ENCODE results near the gene SEC14L1.
A peak's percentile ranks its signal among the peaks of the same experiment; 100 is the strongest.
"Not testable (repeated sequence)": the region's sequence is repeated elsewhere in the genome, so short reads cannot be mapped to it uniquely, and the experiment has no call there.

The SEC14L1 gene

DNA sequence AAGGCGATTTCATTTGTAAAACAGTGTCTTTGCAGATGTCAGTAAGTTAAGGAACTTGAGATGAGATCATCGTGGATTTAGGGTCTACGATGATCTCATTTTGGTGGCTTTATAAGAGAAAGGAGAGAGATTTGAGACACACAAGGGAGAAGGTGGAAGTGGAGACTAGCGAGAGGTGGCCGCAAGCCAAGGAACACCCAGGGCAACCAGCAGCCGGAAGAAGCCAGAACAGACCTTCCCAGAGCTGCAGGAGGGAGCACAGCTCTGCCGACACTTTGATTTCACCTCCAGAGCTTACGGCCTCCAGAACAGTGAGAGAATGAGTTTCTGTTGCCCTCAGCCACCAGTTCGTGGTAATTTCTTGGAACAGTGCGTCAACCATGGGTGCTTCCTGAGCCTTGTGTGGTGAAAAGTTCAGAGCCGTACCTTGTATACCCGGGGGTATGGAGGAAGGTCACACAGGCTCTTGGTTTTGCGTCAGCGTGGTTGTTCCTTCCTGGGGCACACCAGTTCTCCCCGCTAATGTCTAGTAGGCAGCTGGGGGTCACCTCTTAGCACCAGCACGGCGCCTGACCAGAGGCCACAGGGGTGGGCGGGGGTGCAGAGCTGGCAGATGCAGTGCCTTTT lies 12.9 kb upstream of the SEC14L1 start:
- peaks cover 5% of the 10 kb centered on the region for H3K36me3 Mint-ChIP-seq
- DNase-seq (ENCODE audit: low spot score in 2 of 2) (peak; percentile 53 to 84), ATAC-seq (peak; percentile 98)
- H3K4me3 Mint-ChIP-seq: peak overlapping the region; percentile 62
- peak overlapping the region; percentile 92 for H3K27ac Mint-ChIP-seq
- H3K4me1 Mint-ChIP-seq: peaks cover 39% of the 10 kb centered on the region
- H3K9me3 Mint-ChIP-seq: no peaks in the 10 kb centered on the region

DNA sequence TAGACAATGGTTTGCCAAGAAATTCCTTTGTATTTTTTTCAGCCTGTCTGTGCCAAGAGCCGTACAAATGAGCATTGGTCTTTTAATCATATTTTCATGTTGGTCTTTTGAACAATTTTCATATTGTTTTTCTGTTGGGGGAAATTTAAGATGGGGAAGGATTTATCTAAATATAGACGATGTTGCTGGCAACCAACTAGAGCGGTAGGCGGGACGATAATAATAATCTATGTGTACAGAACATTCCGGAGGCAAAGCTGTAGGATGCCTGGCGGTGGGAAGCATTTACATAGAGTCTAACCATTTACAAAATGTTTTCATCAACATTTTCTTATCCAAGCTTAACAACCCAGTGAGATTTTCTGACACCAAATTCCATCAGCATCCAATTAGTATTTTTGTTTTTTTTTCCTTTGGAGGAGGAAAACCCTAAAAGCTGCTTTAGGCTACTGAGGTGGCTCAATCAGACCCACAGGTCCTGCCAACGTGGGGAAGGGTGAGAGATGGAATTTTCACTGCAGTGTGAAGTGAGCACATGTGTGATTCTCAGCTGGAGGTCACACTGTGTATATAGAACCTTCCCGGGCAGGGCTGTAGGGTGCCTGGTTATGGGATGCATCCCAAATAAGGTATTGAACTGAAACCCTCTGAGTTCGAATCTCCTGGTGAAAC lies 11.7 kb upstream of the SEC14L1 start:
- Mint-ChIP-seq H3K4me3 (no peak overlapping the region), H3K4me1 (peaks cover 39% of the 10 kb centered on the region), H3K36me3 (peaks cover 5% of the 10 kb centered on the region), H3K27ac (peak overlapping the region; percentile 92), H3K9me3 (no peaks in the 10 kb centered on the region)
- DNase-seq (ENCODE audit: low spot score in 2 of 2): no peak
- ATAC-seq: no peak

DNA sequence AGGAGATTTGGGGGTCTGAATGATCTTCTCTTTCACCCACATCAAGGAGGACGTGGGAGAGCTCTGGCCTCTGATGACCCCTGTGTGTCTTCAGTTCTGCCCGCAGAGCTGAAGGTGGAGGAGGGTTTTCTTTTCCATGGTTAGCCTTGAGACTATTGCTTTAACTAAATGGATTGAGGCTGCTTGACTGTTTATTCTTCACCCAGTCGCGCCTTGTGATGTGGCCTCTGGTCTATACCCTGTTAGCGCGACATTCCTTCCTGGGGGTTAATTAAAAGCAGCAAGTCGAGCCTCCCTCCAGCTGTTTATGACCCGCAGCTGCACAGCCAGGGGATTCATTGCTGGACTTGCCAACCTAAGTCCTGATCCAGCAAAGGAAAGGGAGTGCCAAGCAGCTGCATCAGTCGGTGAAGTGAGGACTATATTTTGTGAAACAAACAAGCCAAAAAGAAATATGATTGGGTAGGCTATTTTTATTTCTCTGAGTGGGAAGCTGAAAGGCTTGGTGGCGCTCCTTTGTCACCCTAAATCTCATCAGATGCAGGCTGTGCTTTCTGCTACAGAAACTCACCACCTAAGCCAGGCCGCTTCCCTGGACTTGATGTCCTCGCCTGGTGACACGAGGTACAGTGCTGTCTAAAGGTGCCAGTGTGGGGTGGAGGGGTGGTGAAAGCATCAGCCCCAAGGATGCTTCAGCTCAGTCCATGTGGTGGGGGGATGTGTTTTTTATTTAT lies 11.0 kb upstream of the SEC14L1 start:
- ATAC-seq (no peak), DNase-seq (ENCODE audit: low spot score in 2 of 2) (no peak)
- H3K4me3 Mint-ChIP-seq: no peak overlapping the region
- peaks cover 5% of the 10 kb centered on the region for H3K36me3 Mint-ChIP-seq
- H3K9me3 Mint-ChIP-seq: no peaks in the 10 kb centered on the region
- peak overlapping the region; percentile 76 for H3K27ac Mint-ChIP-seq
- peaks cover 39% of the 10 kb centered on the region for H3K4me1 Mint-ChIP-seq

DNA sequence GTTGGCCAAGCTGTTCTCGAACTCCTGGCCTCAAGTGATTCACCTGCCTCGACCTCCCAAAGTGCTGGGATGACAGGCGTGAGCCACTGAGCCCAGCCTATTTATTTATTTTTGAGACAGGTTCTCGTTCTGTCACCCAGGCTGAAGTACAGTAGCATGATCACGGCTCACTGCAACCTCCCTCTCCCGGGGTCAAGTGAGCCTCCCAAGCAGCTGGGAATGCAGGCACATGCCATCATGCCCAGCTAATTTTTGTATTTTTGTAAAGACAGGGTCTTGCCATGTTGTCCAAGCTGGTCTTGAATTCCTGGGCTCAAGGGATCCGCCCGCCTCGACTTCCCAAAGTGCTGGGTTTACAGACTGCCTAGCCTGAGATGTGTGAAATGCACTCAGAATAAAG lies 10.2 kb upstream of the SEC14L1 start:
- no peak for DNase-seq (ENCODE audit: low spot score in 2 of 2)
- Mint-ChIP-seq H3K9me3 (no peaks in the 10 kb centered on the region), H3K27ac (no peak overlapping the region), H3K4me1 (peaks cover 45% of the 10 kb centered on the region), H3K4me3 (no peak overlapping the region), H3K36me3 (peaks cover 5% of the 10 kb centered on the region)
- ATAC-seq: no peak

GRCh38 chr17:77131904-77132303 lies 8.9 kb upstream of the SEC14L1 start:
- ATAC-seq (no peak), DNase-seq (ENCODE audit: low spot score in 2 of 2) (no peak)
- Mint-ChIP-seq H3K9me3 (peaks cover 4% of the 10 kb centered on the region), H3K4me3 (no peak overlapping the region), H3K27ac (no peak overlapping the region), H3K36me3 (peaks cover 5% of the 10 kb centered on the region), H3K4me1 (peaks cover 49% of the 10 kb centered on the region)

DNA sequence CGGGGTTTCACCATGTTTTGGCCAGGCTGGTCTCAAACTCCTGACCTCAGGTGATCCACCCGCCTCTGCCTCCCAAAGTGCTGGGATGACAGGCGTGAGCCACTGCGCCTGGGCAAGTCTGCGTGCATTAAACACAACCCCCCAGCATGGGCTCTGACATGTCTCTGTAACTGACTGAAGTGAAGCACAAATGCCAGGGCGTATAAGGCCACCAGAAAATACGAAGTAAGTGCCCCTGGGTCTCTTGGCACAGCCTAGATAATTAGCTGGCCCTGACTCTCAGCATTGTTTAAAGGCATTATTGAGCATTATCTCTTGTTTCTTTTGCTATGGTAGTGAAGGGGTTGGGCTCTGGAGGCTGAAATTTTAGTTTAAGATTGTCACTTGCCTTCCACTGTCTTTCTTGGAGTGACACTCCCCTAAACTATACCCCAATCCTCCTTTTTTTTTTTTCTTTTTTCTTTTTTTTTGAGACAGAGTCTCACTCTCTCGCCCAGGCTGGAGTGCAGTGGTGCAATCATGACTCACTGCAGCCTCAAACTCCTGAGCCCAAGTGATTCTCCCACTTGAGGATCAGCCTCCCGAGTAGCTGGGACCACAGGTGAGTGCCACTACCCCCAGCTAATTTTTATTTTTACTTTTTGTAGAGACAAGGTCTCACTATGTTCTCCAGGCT lies 8.2 kb upstream of the SEC14L1 start:
- Mint-ChIP-seq H3K9me3 (peaks cover 6% of the 10 kb centered on the region), H3K36me3 (peaks cover 5% of the 10 kb centered on the region), H3K4me1 (peaks cover 44% of the 10 kb centered on the region), H3K4me3 (no peak overlapping the region), H3K27ac (no peak overlapping the region)
- ATAC-seq (no peak), DNase-seq (ENCODE audit: low spot score in 2 of 2) (no peak)

DNA sequence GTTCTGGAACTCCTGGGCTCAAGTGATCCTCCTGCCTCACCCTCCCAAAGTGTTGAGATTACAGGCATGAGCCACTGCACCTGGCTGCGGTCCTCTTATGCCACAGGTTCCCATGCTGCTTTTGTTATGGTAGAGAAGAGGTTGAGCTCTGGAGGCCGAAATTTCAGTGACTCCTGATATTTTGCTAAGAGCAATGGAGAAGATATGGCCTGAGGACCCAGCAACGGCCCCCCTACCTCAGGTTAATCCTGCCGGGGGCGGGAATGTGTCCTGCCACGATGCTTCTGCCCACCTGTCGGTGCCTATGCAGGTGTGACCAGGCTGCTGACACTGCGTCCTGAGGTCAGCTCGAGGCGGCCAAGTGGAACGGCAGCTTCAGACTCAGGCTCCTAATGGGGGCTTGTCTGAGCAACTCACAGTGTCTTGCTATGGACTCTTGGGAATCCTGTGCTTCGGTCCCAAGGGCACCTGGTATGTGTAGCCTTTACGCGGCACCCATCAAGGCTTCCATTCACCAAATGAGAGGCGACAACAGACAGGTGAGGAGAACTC lies 7.6 kb upstream of the SEC14L1 start:
- DNase-seq (ENCODE audit: low spot score in 2 of 2) (no peak), ATAC-seq (no peak)
- Mint-ChIP-seq H3K4me1 (peaks cover 44% of the 10 kb centered on the region), H3K27ac (no peak overlapping the region), H3K9me3 (peaks cover 11% of the 10 kb centered on the region), H3K36me3 (peaks cover 6% of the 10 kb centered on the region), H3K4me3 (no peak overlapping the region)

DNA sequence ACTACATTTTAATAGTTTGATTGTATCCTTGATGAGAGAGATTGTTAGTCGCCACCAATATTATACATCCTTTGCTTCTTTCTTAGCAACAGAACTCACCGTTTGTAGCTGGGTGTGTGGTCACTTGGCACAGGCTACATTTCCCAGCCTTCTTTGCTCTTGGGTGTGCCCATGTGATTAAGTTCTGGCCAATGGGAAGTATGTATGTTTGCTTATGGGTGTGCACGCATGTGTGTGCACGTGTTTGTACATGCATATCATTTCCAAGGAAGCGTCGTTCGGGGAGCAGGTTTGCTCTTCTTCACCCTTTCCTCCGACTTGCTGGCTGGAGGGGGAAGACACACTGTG lies 4.4 kb upstream of the SEC14L1 start:
- Mint-ChIP-seq H3K36me3 (peaks cover 23% of the 10 kb centered on the region), H3K4me3 (no peak overlapping the region), H3K27ac (peak overlapping the region; percentile 17), H3K4me1 (peaks cover 28% of the 10 kb centered on the region), H3K9me3 (peaks cover 11% of the 10 kb centered on the region)
- ATAC-seq (no peak), DNase-seq (ENCODE audit: low spot score in 2 of 2) (no peak)

- no peak overlapping the region for H3K27ac Mint-ChIP-seq
- peaks cover 34% of the 10 kb centered on the region for H3K4me1 Mint-ChIP-seq
- peaks cover 11% of the 10 kb centered on the region for H3K9me3 Mint-ChIP-seq
- peaks cover 31% of the 10 kb centered on the region for H3K36me3 Mint-ChIP-seq
- no peak overlapping the region for H3K4me3 Mint-ChIP-seq
- no peak for ATAC-seq
- DNase-seq (ENCODE audit: low spot score in 2 of 2): no peak
Measured at GRCh38 chr17:77137111-77137510, 3.7 kb upstream of the SEC14L1 start.

DNA sequence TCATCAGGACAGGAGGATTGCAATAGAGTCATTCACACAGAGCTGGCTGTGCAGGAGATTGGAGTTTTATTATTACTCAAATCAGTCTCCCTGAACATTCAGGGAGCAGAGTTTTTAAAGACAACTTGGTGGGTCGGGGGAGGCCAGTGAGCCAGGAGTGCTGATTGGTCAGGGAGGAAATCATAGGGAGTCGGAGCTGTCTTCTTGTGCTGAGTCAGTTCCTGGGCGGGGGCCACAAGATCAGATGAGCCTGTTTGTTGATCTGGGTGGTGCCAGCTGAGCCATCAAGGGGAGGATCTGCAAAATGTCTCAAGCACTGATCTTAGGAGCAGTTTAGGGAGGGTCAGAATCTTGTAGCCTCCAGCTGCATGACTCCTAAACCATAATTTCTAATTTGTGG lies 2.9 kb upstream of the SEC14L1 start:
- peaks cover 42% of the 10 kb centered on the region for H3K4me1 Mint-ChIP-seq
- peak overlapping the region; percentile 39 for H3K4me3 Mint-ChIP-seq

GRCh38 chr17:77140166-77140877 lies 447 bp upstream of the SEC14L1 start:
- peaks cover 48% of the 10 kb centered on the region for H3K4me1 Mint-ChIP-seq
- H3K27ac Mint-ChIP-seq: peak overlapping the region; percentile 83
- H3K9me3 Mint-ChIP-seq: peaks cover 11% of the 10 kb centered on the region
- peak overlapping the region; percentile 79 for H3K4me3 Mint-ChIP-seq
- H3K36me3 Mint-ChIP-seq: peaks cover 63% of the 10 kb centered on the region
- ATAC-seq (peak; percentile 82), DNase-seq (ENCODE audit: low spot score in 2 of 2) (peak; percentile 99)

More for the DNA sequence above, 2.9 kb upstream of the SEC14L1 start:
- Mint-ChIP-seq H3K9me3 (peaks cover 11% of the 10 kb centered on the region), H3K36me3 (peaks cover 38% of the 10 kb centered on the region), H3K27ac (peak overlapping the region; percentile 85)
- DNase-seq (ENCODE audit: low spot score in 2 of 2): peak in 1 of 2 donors; percentile 62
- ATAC-seq: not testable (repeated sequence)

- no peak for DNase-seq (ENCODE audit: low spot score in 2 of 2)
- Mint-ChIP-seq H3K27ac (peak overlapping the region; percentile 88), H3K9me3 (peaks cover 8% of the 10 kb centered on the region), H3K36me3 (peaks cover 79% of the 10 kb centered on the region), H3K4me1 (peaks cover 47% of the 10 kb centered on the region), H3K4me3 (peak overlapping the region; percentile 79)
- no peak for ATAC-seq
Measured at GRCh38 chr17:77141846-77142449, 1.2 kb downstream of the SEC14L1 start.

DNA sequence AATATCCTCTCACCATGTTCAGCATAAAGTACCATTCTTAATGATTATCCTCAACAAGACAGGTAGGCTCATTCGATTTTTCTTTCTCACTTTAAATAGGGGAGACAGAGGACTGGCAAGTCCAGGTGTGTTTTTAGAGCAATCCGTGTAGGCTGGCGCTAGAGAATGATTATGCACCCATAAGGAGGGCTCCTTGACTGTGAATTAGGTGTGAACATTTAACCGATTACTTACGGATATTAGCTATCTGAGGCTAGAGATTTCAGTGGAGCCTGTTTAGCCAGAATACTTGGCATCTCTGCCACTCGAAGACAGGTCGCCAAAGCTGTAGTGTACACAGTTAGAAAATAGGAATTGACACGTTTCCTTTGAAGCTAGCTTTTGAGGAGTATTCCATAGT lies 1.9 kb downstream of the SEC14L1 start:
- H3K9me3 Mint-ChIP-seq: peaks cover 4% of the 10 kb centered on the region
- DNase-seq (ENCODE audit: low spot score in 2 of 2) (no peak), ATAC-seq (no peak)
- peaks cover 85% of the 10 kb centered on the region for H3K36me3 Mint-ChIP-seq
- H3K27ac Mint-ChIP-seq: no peak overlapping the region
- peak overlapping the region; percentile 79 for H3K4me3 Mint-ChIP-seq
- H3K4me1 Mint-ChIP-seq: peaks cover 53% of the 10 kb centered on the region

- Mint-ChIP-seq H3K9me3 (no peaks in the 10 kb centered on the region), H3K36me3 (peaks cover 85% of the 10 kb centered on the region), H3K4me3 (peak overlapping the region; percentile 79), H3K27ac (no peak overlapping the region), H3K4me1 (peaks cover 50% of the 10 kb centered on the region)
- ATAC-seq: no peak
- DNase-seq (ENCODE audit: low spot score in 2 of 2): no peak
Measured at GRCh38 chr17:77143306-77143705, 2.5 kb downstream of the SEC14L1 start.

All from stimulated activated effector memory CD8-positive, alpha-beta T cell treated with anti-CD3 and anti-CD28 coated beads, Interleukin-12 subunit alpha, Interleukin-12 subunit beta, amount 100 ng/mL, for 72 hours (primary cell).